HEK293 (cell line): ENCODE measurements around the gene POLD2.

Experiments
- CTCF ChIA-PET: fragments of 350-600 bp; formaldehyde crosslinking; extraction: SDS; loops from one replicate; lab custom pipeline; 2021; ENCODE audit warnings: antibody characterized with exemption; lab: Yijun Ruan, JAX
- POLR2A ChIA-PET: fragments of 300-600 bp; formaldehyde crosslinking; extraction: SDS; loops from one replicate; lab custom pipeline; 2020; ENCODE audit warnings: antibody characterized with exemption, inconsistent platforms; lab: Yijun Ruan, JAX
- H3K27ac ChIP-seq: fragments of 200-500 bp; sonication (Bioruptor generic); 2 replicates; pipeline ENCODE4 v1.5.1; 2014; ENCODE audit warnings: low read depth, low read length, control low read depth, inconsistent platforms; ENCODE audit errors: extremely low read depth
- H3K36me3 ChIP-seq, 2 experiments: fragments of 200-500 bp in 1 of 2; sonication (Bioruptor generic) in 1 of 2; 1 replicate in 1 of 2; 2 replicates in 1 of 2; pipeline ENCODE4 v1.5.1; 2014 to 2017; ENCODE audit warnings: inconsistent platforms in 2 of 2, low read length in 2 of 2; ENCODE audit not compliant: control insufficient read depth in 2 of 2, insufficient read depth in 1 of 2
- H3K4me1 ChIP-seq: fragments of 200-500 bp; sonication (Bioruptor generic); 2 replicates; pipeline ENCODE4 v1.5.1; 2014; ENCODE audit warnings: mild to moderate bottlenecking, low read length, inconsistent platforms; ENCODE audit not compliant: control insufficient read depth, insufficient read depth
- H3K4me3 ChIP-seq: 2 replicates; pipeline ENCODE4 v1.5.1; 2011; ENCODE audit warnings: low read depth, mild to moderate bottlenecking, control low read depth, low read length, moderate library complexity
- H3K9me3 ChIP-seq: fragments of 200-500 bp; sonication (Bioruptor generic); 2 replicates; pipeline ENCODE4 v1.5.1; 2014; ENCODE audit warnings: low read depth, low read length, inconsistent platforms; ENCODE audit not compliant: control insufficient read depth, insufficient read depth
- HOXC10 ChIP-seq: sonication (generic); formaldehyde crosslinking; IDR thresholded peaks from 2 replicates; pipeline ENCODE4 v1.8.1; 2023; ENCODE audit warnings: mild to moderate bottlenecking, missing genetic modification reagents
- MZF1 ChIP-seq: fragments of 450-650 bp; formaldehyde crosslinking; IDR thresholded peaks from 2 replicates; pipeline ENCODE4 v1.5.1; 2017; ENCODE audit warnings: missing biosample characterization, missing genetic modification characterization, borderline replicate concordance
- PATZ1 ChIP-seq: fragments of 450-650 bp; formaldehyde crosslinking; IDR thresholded peaks from 2 replicates; pipeline ENCODE4 v1.5.1; 2016; ENCODE audit warnings: missing biosample characterization, missing genetic modification characterization
- PRDM4 ChIP-seq: fragments of 450-650 bp; formaldehyde crosslinking; IDR thresholded peaks from 2 replicates; pipeline ENCODE4 v1.5.1; 2017; ENCODE audit warnings: missing biosample characterization, missing genetic modification characterization
- PRDM6 ChIP-seq: fragments of 450-650 bp; formaldehyde crosslinking; IDR thresholded peaks from 2 replicates; pipeline ENCODE4 v1.5.1; 2017; ENCODE audit warnings: missing biosample characterization, missing genetic modification characterization
- SALL2 ChIP-seq: fragments of 450-650 bp; formaldehyde crosslinking; IDR thresholded peaks from 2 replicates; pipeline ENCODE4 v1.5.0; 2017; ENCODE audit warnings: missing biosample characterization, mild to moderate bottlenecking, missing genetic modification characterization, borderline replicate concordance
- ZBTB7A ChIP-seq: fragments of 450-650 bp; formaldehyde crosslinking; IDR thresholded peaks from 2 replicates; pipeline ENCODE4 v1.5.1; 2016; ENCODE audit warnings: low read depth, missing biosample characterization, missing genetic modification characterization
- ZFHX2 ChIP-seq: fragments of 450-650 bp; formaldehyde crosslinking; conservative IDR thresholded peaks from 2 replicates; pipeline ENCODE4 v1.5.1; 2016; ENCODE audit warnings: missing biosample characterization, missing genetic modification characterization
- ZIC2 ChIP-seq: fragments of 450-650 bp; formaldehyde crosslinking; IDR thresholded peaks from 2 replicates; pipeline ENCODE4 v1.5.1; 2016; ENCODE audit warnings: missing biosample characterization, missing genetic modification characterization
- ZNF146 ChIP-seq: fragments of 450-650 bp; formaldehyde crosslinking; IDR thresholded peaks from 2 replicates; pipeline ENCODE4 v1.5.1; 2016; ENCODE audit warnings: missing biosample characterization, missing genetic modification characterization
- ZNF157 ChIP-seq: fragments of 450-650 bp; formaldehyde crosslinking; IDR thresholded peaks from 2 replicates; pipeline ENCODE4 v1.5.1; 2016; ENCODE audit warnings: missing biosample characterization, missing genetic modification characterization
- ZNF169 ChIP-seq: fragments of 450-650 bp; formaldehyde crosslinking; IDR thresholded peaks from 2 replicates; pipeline ENCODE4 v1.5.1; 2016; ENCODE audit warnings: missing biosample characterization, missing genetic modification characterization
- ZNF174 ChIP-seq: fragments of 450-650 bp; formaldehyde crosslinking; IDR thresholded peaks from 2 replicates; pipeline ENCODE4 v1.5.0; 2017; ENCODE audit warnings: missing biosample characterization, mild to moderate bottlenecking, missing genetic modification characterization
- ZNF19 ChIP-seq: fragments of 450-650 bp; formaldehyde crosslinking; IDR thresholded peaks from 2 replicates; pipeline ENCODE4; 2016; ENCODE audit warnings: missing biosample characterization, missing genetic modification characterization, low read depth
- ZNF2 ChIP-seq: fragments of 450-650 bp; formaldehyde crosslinking; IDR thresholded peaks from 2 replicates; pipeline ENCODE4 v1.5.1; 2016; ENCODE audit warnings: missing biosample characterization, missing genetic modification characterization
- ZNF366 ChIP-seq: fragments of 450-650 bp; formaldehyde crosslinking; conservative IDR thresholded peaks from 2 replicates; pipeline ENCODE4 v1.5.1; 2016; ENCODE audit warnings: missing biosample characterization, missing genetic modification characterization
- ZNF777 ChIP-seq: fragments of 450-650 bp; formaldehyde crosslinking; IDR thresholded peaks from 2 replicates; pipeline ENCODE4 v1.5.1; 2017; ENCODE audit warnings: missing biosample characterization, missing genetic modification characterization, borderline replicate concordance
- TF ChIP-seq, protein P1 (sequence below): fragments of 450-650 bp; formaldehyde crosslinking; conservative IDR thresholded peaks from 2 replicates; pipeline ENCODE4 v1.5.1; 2016; ENCODE audit warnings: low read depth, missing biosample characterization, missing genetic modification characterization
- TF ChIP-seq, protein P2 (sequence below): fragments of 450-650 bp; formaldehyde crosslinking; IDR thresholded peaks from 2 replicates; pipeline ENCODE4 v1.5.1; 2017; ENCODE audit warnings: missing biosample characterization, mild to moderate bottlenecking, missing genetic modification characterization, moderate library complexity

Gene POLD2

DNA sequence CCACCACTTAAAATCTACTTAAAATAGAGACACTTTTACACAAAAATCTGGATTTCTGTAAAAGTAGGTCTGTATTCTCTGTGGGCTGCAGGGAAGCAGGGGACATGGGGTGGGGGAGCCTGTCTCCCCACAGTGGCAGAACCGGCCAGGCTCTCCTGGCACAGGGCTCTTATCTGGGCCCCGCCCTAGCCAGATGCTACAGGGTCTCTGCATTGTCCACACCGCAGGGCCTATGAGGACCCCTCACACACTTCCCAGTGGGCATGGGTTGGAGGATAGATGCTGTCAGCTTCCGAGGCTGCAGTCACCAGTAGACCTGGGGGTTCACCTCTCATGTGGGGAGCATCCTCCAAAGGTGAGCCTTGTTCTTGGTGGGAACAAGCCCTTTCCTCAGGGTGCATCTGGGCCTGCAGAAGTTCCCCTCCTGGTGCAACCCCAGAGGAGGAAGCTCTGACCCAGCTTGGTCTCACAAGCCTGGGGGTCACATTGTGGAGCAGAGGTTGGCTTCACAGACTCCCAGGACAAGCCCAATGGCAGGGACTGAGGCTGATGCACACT is 33.2 kb upstream of the POLD2 start (continued):
- TF ChIP-seq PRDM4 (tag by site-specific recombination): no peak
- TF ChIP-seq, protein P1, sequence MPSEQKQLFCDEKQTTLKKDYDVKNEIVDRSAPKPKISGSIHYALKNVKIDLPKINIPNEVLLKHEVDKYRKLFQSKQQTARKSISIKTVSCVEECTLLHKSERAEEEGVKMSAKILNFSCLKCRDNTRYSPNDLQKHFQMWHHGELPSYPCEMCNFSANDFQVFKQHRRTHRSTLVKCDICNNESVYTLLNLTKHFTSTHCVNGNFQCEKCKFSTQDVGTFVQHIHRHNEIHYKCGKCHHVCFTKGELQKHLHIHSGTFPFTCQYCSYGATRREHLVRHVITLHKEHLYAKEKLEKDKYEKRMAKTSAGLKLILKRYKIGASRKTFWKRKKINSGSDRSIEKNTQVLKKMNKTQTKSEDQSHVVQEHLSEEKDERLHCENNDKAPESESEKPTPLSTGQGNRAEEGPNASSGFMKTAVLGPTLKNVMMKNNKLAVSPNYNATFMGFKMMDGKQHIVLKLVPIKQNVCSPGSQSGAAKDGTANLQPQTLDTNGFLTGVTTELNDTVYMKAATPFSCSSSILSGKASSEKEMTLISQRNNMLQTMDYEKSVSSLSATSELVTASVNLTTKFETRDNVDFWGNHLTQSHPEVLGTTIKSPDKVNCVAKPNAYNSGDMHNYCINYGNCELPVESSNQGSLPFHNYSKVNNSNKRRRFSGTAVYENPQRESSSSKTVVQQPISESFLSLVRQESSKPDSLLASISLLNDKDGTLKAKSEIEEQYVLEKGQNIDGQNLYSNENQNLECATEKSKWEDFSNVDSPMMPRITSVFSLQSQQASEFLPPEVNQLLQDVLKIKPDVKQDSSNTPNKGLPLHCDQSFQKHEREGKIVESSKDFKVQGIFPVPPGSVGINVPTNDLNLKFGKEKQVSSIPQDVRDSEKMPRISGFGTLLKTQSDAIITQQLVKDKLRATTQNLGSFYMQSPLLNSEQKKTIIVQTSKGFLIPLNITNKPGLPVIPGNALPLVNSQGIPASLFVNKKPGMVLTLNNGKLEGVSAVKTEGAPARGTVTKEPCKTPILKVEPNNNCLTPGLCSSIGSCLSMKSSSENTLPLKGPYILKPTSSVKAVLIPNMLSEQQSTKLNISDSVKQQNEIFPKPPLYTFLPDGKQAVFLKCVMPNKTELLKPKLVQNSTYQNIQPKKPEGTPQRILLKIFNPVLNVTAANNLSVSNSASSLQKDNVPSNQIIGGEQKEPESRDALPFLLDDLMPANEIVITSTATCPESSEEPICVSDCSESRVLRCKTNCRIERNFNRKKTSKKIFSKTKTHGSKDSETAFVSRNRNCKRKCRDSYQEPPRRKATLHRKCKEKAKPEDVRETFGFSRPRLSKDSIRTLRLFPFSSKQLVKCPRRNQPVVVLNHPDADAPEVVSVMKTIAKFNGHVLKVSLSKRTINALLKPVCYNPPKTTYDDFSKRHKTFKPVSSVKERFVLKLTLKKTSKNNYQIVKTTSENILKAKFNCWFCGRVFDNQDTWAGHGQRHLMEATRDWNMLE (tag by site-specific recombination): no peak
- TF ChIP-seq HOXC10: no peak
- no peak for TF ChIP-seq PATZ1
- TF ChIP-seq, protein P2, sequence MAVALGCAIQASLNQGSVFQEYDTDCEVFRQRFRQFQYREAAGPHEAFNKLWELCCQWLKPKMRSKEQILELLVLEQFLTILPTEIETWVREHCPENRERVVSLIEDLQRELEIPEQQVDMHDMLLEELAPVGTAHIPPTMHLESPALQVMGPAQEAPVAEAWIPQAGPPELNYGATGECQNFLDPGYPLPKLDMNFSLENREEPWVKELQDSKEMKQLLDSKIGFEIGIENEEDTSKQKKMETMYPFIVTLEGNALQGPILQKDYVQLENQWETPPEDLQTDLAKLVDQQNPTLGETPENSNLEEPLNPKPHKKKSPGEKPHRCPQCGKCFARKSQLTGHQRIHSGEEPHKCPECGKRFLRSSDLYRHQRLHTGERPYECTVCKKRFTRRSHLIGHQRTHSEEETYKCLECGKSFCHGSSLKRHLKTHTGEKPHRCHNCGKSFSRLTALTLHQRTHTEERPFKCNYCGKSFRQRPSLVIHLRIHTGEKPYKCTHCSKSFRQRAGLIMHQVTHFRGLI (tag by site-specific recombination): no peak
- no peak for TF ChIP-seq ZNF174 (tag by site-specific recombination)
- TF ChIP-seq ZNF777: no peak
- no peak for TF ChIP-seq ZNF2
- no peak for TF ChIP-seq ZNF146 (tag by site-specific recombination)
- no peak for TF ChIP-seq ZFHX2
- no peak for TF ChIP-seq ZNF366 (tag by site-specific recombination)
- no peak for TF ChIP-seq ZIC2 (tag by site-specific recombination)
- no peak for TF ChIP-seq ZNF19 (tag by site-specific recombination)
- TF ChIP-seq ZNF169 (tag by site-specific recombination): no peak

GRCh38 chr7:44155191-44156185 is 32.1 kb upstream of the POLD2 start:
- no peaks in the 10 kb centered on the region for H3K4me1 ChIP-seq
- POLR2A ChIA-PET: no interaction called here
- H3K4me3 ChIP-seq: no peak overlapping the region
- CTCF ChIA-PET: no interaction called here
- no peak overlapping the region for H3K27ac ChIP-seq
- no peaks in the 10 kb centered on the region for H3K9me3 ChIP-seq
- no peaks in the 10 kb centered on the region for H3K36me3 ChIP-seq
- no peak for TF ChIP-seq ZBTB7A
- no peak for TF ChIP-seq ZNF19 (tag by site-specific recombination)
- no peak for TF ChIP-seq PRDM6 (tag by site-specific recombination)
- TF ChIP-seq MZF1: no peak
- TF ChIP-seq SALL2 (tag by site-specific recombination): no peak
- no peak for TF ChIP-seq ZNF157
- TF ChIP-seq PRDM4 (tag by site-specific recombination): no peak
